H9 (cell line): ENCODE data around the gene OR11H1. TPM values are rescaled to one million over a fixed set of nuclear protein-coding genes. Genes with fewer than 3 reads are reported as not detected.
"Not testable (repeated sequence)": the region's sequence is repeated elsewhere in the genome, so short reads cannot be mapped to it uniquely, and the experiment has no call there.

Experiments
- DNase-seq: peaks from one replicate; pipeline ENCODE4 v3.0.0-alpha.2; 2017
- H2AFZ ChIP-seq: one replicate; pipeline ENCODE4 v1.6.1; 2013; ENCODE audit warnings: mild to moderate bottlenecking, low read length, control low read depth, moderate library complexity
- H2AK5ac ChIP-seq: 2 replicates; pipeline ENCODE4 v1.6.1; 2013; ENCODE audit warnings: low read length, control low read depth, mixed read lengths; ENCODE audit not compliant: insufficient read length
- H2BK120ac ChIP-seq: one replicate; pipeline ENCODE4 v1.6.1; 2013; ENCODE audit warnings: low read depth, mild to moderate bottlenecking, low read length, control low read depth, inconsistent platforms; ENCODE audit not compliant: poor library complexity, severe bottlenecking
- H2BK12ac ChIP-seq: 2 replicates; pipeline ENCODE4 v1.6.1; 2013; ENCODE audit warnings: low read length, control low read depth, mixed read lengths, low read depth; ENCODE audit not compliant: insufficient read length
- H2BK15ac ChIP-seq: 2 replicates; pipeline ENCODE4 v1.6.1; 2013; ENCODE audit warnings: low read depth, low read length, control low read depth
- H2BK20ac ChIP-seq: one replicate; pipeline ENCODE4 v1.6.1; 2013; ENCODE audit warnings: low read depth, mild to moderate bottlenecking, low read length, control low read depth, inconsistent platforms; ENCODE audit not compliant: poor library complexity, severe bottlenecking
- H2BK5ac ChIP-seq: 2 replicates; pipeline ENCODE4 v1.6.1; 2013; ENCODE audit warnings: low read length, control low read depth, mixed read lengths; ENCODE audit not compliant: insufficient read length
- H3K14ac ChIP-seq: 2 replicates; pipeline ENCODE4 v1.6.1; 2013; ENCODE audit warnings: low read length, control low read depth; ENCODE audit not compliant: insufficient read depth
- H3K18ac ChIP-seq: 2 replicates; pipeline ENCODE4 v1.6.1; 2013; ENCODE audit warnings: low read depth, mild to moderate bottlenecking, mixed read lengths, low read length, control low read depth; ENCODE audit not compliant: insufficient read length
- H3K23ac ChIP-seq: 2 replicates; pipeline ENCODE4 v1.6.1; 2013; ENCODE audit warnings: low read length, control low read depth, mixed read lengths, low read depth; ENCODE audit not compliant: insufficient read length
- H3K23me2 ChIP-seq: 2 replicates; pipeline ENCODE4 v1.6.1; 2013; ENCODE audit warnings: low read depth, mild to moderate bottlenecking, mixed read lengths, low read length, control low read depth; ENCODE audit not compliant: insufficient read length, poor library complexity, severe bottlenecking
- H3K27ac ChIP-seq: 2 replicates; pipeline ENCODE4 v1.5.1; 2013; ENCODE audit warnings: low read length, control low read depth, mixed read lengths, low read depth; ENCODE audit not compliant: insufficient read length
- H3K27me3 ChIP-seq: 2 replicates; pipeline ENCODE4 v1.6.1; 2013; ENCODE audit warnings: low read length, control low read depth, inconsistent platforms; ENCODE audit not compliant: insufficient read depth
- H3K4ac ChIP-seq: 2 replicates; pipeline ENCODE4 v1.6.1; 2013; ENCODE audit warnings: low read depth, mild to moderate bottlenecking, control low read depth, inconsistent platforms, low read length, moderate library complexity
- H3K4me1 ChIP-seq: 2 replicates; pipeline ENCODE4 v1.6.1; 2013; ENCODE audit warnings: low read length, control low read depth, inconsistent platforms; ENCODE audit not compliant: insufficient read depth
- H3K4me2 ChIP-seq: 2 replicates; pipeline ENCODE4 v1.6.1; 2013; ENCODE audit warnings: low read length, control low read depth, mixed read lengths; ENCODE audit not compliant: insufficient read length, insufficient read depth
- H3K56ac ChIP-seq: 2 replicates; pipeline ENCODE4 v1.6.1; 2013; ENCODE audit warnings: low read depth, mild to moderate bottlenecking, mixed read lengths, low read length, control low read depth; ENCODE audit not compliant: insufficient read length
- H3K79me1 ChIP-seq: 2 replicates; pipeline ENCODE4 v1.6.1; 2013; ENCODE audit warnings: low read depth, mild to moderate bottlenecking, moderate library complexity, low read length, control low read depth, inconsistent platforms; ENCODE audit not compliant: insufficient read depth, poor library complexity, severe bottlenecking
- H3K79me2 ChIP-seq: 2 replicates; pipeline ENCODE4 v1.6.1; 2013; ENCODE audit warnings: low read length, control low read depth, inconsistent platforms; ENCODE audit not compliant: insufficient read depth
- H3K9ac ChIP-seq: 2 replicates; pipeline ENCODE4 v1.6.1; 2013; ENCODE audit warnings: low read length, control low read depth, mixed read lengths; ENCODE audit not compliant: insufficient read length; ENCODE audit errors: extremely low read depth
- H3K9me3 ChIP-seq: one replicate; pipeline ENCODE4 v1.6.1; 2013; ENCODE audit warnings: low read depth, low read length, inconsistent platforms; ENCODE audit not compliant: control insufficient read depth
- H3T11ph ChIP-seq: one replicate; pipeline ENCODE4 v1.6.1; 2013; ENCODE audit warnings: mild to moderate bottlenecking, low read length, control low read depth, inconsistent platforms
- H4K20me1 ChIP-seq: one replicate; pipeline ENCODE4 v1.6.1; 2013; ENCODE audit not compliant: control insufficient read depth, insufficient read length, insufficient read depth
- H4K5ac ChIP-seq: 2 replicates; pipeline ENCODE4 v1.6.1; 2013; ENCODE audit warnings: low read depth, mild to moderate bottlenecking, mixed read lengths, low read length, control low read depth; ENCODE audit not compliant: insufficient read length
- H4K8ac ChIP-seq: replicated peaks from 2 replicates; pipeline ENCODE4 v1.6.1; 2013; ENCODE audit warnings: low read length, control low read depth, mixed read lengths, low read depth; ENCODE audit not compliant: insufficient read length
- H4K91ac ChIP-seq: 2 replicates; pipeline ENCODE4 v1.6.1; 2013; ENCODE audit warnings: low read depth, mild to moderate bottlenecking, moderate library complexity, mixed read lengths, low read length, control low read depth; ENCODE audit not compliant: insufficient read length
- H3K27ac Mint-ChIP-seq, 3 experiments: 2 replicates in 2 of 3; 3 replicates in 1 of 3; pipeline ENCODE4 v1.8.0; 2020 to 2021; ENCODE audit warnings: mixed read lengths in 3 of 3, mild to moderate bottlenecking in 1 of 3, moderate library complexity in 1 of 3
- H3K27me3 Mint-ChIP-seq: 2 replicates; pipeline ENCODE4 v1.8.0; 2021; ENCODE audit warnings: low read depth, mild to moderate bottlenecking, moderate library complexity, mixed read lengths
- H3K36me3 Mint-ChIP-seq, 3 experiments: 2 replicates in 2 of 3; 3 replicates in 1 of 3; pipeline ENCODE4 v1.8.0; 2020 to 2021; ENCODE audit warnings: low read depth in 3 of 3, mixed read lengths in 3 of 3; ENCODE audit not compliant: insufficient read depth in 1 of 3
- H3K4me1 Mint-ChIP-seq, 2 experiments: 2 replicates each; pipeline ENCODE4 v1.8.0; 2020; ENCODE audit warnings: mixed read lengths in 2 of 2
- H3K4me3 Mint-ChIP-seq, 2 experiments: 2 replicates in 1 of 2; 3 replicates in 1 of 2; pipeline ENCODE4 v1.8.0; 2020 to 2021; ENCODE audit warnings: mild to moderate bottlenecking in 2 of 2, mixed read lengths in 2 of 2, moderate library complexity in 1 of 2
- H3K9me3 Mint-ChIP-seq, 2 experiments: 2 replicates in 1 of 2; 3 replicates in 1 of 2; pipeline ENCODE4 v1.8.0; 2020; ENCODE audit warnings: mild to moderate bottlenecking in 2 of 2, mixed read lengths in 2 of 2, moderate library complexity in 1 of 2
- WGBS: extraction: QIAGEN DNeasy Blood & Tissue Kit; methylation state at CpG from one replicate; pipeline ENCODE4 v1.1.7; 2013; ENCODE audit warnings: missing lambda C conversion rate, low lambda C conversion rate, mixed read lengths; ENCODE audit not compliant: insufficient read length; ENCODE audit errors: extremely low coverage; 5-methylcytosine and 5-hydroxymethylcytosine counted together
- total RNA-seq: library from RNA; stranded (reverse); gene quantifications from 2 replicates; pipeline ENCODE4 v1.2.1, GENCODE V29; 2021

Gene OR11H1
- total RNA-seq, 1 experiment from 2014 or later, result not detected

- not testable (repeated sequence) for H3K23me2 ChIP-seq, H4K20me1 ChIP-seq, DNase-seq, H3K79me1 ChIP-seq, H4K91ac ChIP-seq, H3K9me3 ChIP-seq, H2BK5ac ChIP-seq, H3K4me1 ChIP-seq, H3K79me2 ChIP-seq, H2BK20ac ChIP-seq, H2BK12ac ChIP-seq, H3K56ac ChIP-seq, H3K9me3 Mint-ChIP-seq, H3K9ac ChIP-seq, H3K4me1 Mint-ChIP-seq, H2AFZ ChIP-seq, H3K23ac ChIP-seq, H3K27me3 ChIP-seq, H3K4ac ChIP-seq, H3K4me3 Mint-ChIP-seq, H4K5ac ChIP-seq, H3K4me2 ChIP-seq, H2AK5ac ChIP-seq, H2BK15ac ChIP-seq, H3K14ac ChIP-seq, H3K27me3 Mint-ChIP-seq, H2BK120ac ChIP-seq, H4K8ac ChIP-seq, H3K27ac Mint-ChIP-seq, H3K36me3 Mint-ChIP-seq, H3T11ph ChIP-seq, H3K18ac ChIP-seq, H3K27ac ChIP-seq
- no CpG with 5 or more reads among the region's 10 CpGs for WGBS
These were observed 35.5 kb downstream of the OR11H1 start for GRCh38 chr22:15563461-15563860.

- H3K27me3 Mint-ChIP-seq, DNase-seq, H4K8ac ChIP-seq, H3K4me2 ChIP-seq, H2BK20ac ChIP-seq, H2BK120ac ChIP-seq, H2BK5ac ChIP-seq, H3K27me3 ChIP-seq, H3K4ac ChIP-seq, H3K56ac ChIP-seq, H3T11ph ChIP-seq, H2BK15ac ChIP-seq, H3K23ac ChIP-seq, H3K4me1 ChIP-seq, H3K79me2 ChIP-seq, H4K91ac ChIP-seq, H3K27ac Mint-ChIP-seq, H3K9me3 Mint-ChIP-seq, H3K4me1 Mint-ChIP-seq, H2AFZ ChIP-seq, H2AK5ac ChIP-seq, H3K36me3 Mint-ChIP-seq, H4K5ac ChIP-seq, H2BK12ac ChIP-seq, H3K9me3 ChIP-seq, H3K9ac ChIP-seq, H3K18ac ChIP-seq, H3K14ac ChIP-seq, H3K23me2 ChIP-seq, H3K4me3 Mint-ChIP-seq, H3K79me1 ChIP-seq, H4K20me1 ChIP-seq, H3K27ac ChIP-seq: not testable (repeated sequence)
These were observed 37.1 kb downstream of the OR11H1 start for GRCh38 chr22:15565063-15565462.

Other genes with a start within 250 kb of the OR11H1 start
- not detected in 2 replicates for gene POTEH, start 161.8 kb downstream of the OR11H1 start, total RNA-seq